Esophagus squamous epithelium (tissue), 4 donors: ENCODE data around the gene NENF.

ENCODE experiments used
- CTCF ChIP-seq, 6 experiments: fragments of 450-650 bp in 4 of 6; fragments of 200-600 bp in 2 of 6; sonication (generic) in 2 of 6; IDR thresholded peaks; one replicate each; pipeline ENCODE4 v1.5.1; 2016 to 2019; ENCODE audit warnings: antibody characterized with exemption in 6 of 6, mild to moderate bottlenecking in 4 of 6, moderate library complexity in 4 of 6
- POLR2A ChIP-seq, 4 donors: fragments of 450-650 bp; IDR thresholded peaks; one replicate each; pipeline ENCODE4 v1.6.1; 2017; ENCODE audit warnings: antibody characterized with exemption in 4 of 4, mild to moderate bottlenecking in 4 of 4, moderate library complexity in 3 of 4

- TF ChIP-seq CTCF (IDR thresholded peaks at IDR 0.05): no peak
- no peak for TF ChIP-seq POLR2A (IDR thresholded peaks at IDR 0.05)
Measured at GRCh38 chr1:212438831-212439237, 6.1 kb downstream of the NENF start.
